Immature natural killer cell (primary cell): Measurements from ENCODE around the gene LZTFL1. TPM values are rescaled to one million over a fixed set of nuclear protein-coding genes. Genes with fewer than 3 reads are reported as not detected.

Experiments
- DNase-seq, 3 donors: peaks; one replicate each; pipeline ENCODE4 v3.0.0; 2022; ENCODE audit warnings: mixed read lengths in 1 of 3
- H3K27ac Mint-ChIP-seq, 6 donors: one replicate each; pipeline ENCODE4 v1.8.0; 2020; ENCODE audit warnings: mixed read lengths in 6 of 6, mild to moderate bottlenecking in 5 of 6, inconsistent platforms in 4 of 6, moderate library complexity in 3 of 6
- H3K27me3 Mint-ChIP-seq, 3 donors: one replicate each; pipeline ENCODE4 v1.8.0; 2020 to 2021; ENCODE audit warnings: low read depth in 3 of 3, mild to moderate bottlenecking in 3 of 3, mixed read lengths in 3 of 3, moderate library complexity in 3 of 3, inconsistent platforms in 1 of 3
- H3K36me3 Mint-ChIP-seq, 3 donors: one replicate each; pipeline ENCODE4 v1.8.0; 2020; ENCODE audit warnings: mixed read lengths in 3 of 3, inconsistent platforms in 2 of 3, mild to moderate bottlenecking in 2 of 3
- H3K4me1 Mint-ChIP-seq, 2 donors: one replicate each; pipeline ENCODE4 v1.8.0; 2020; ENCODE audit warnings: inconsistent platforms in 2 of 2, mild to moderate bottlenecking in 2 of 2, mixed read lengths in 2 of 2, moderate library complexity in 1 of 2
- H3K4me3 Mint-ChIP-seq, 5 donors: one replicate each; pipeline ENCODE4 v1.8.0; 2020; ENCODE audit warnings: mild to moderate bottlenecking in 5 of 5, mixed read lengths in 5 of 5, inconsistent platforms in 3 of 5, moderate library complexity in 3 of 5
- H3K9me3 Mint-ChIP-seq, 6 donors: one replicate each; pipeline ENCODE4 v1.8.0; 2020; ENCODE audit warnings: mild to moderate bottlenecking in 6 of 6, mixed read lengths in 6 of 6, inconsistent platforms in 4 of 6, moderate library complexity in 3 of 6
- polyA plus RNA-seq, 3 donors: library from polyadenylated mRNA; unstranded; fragments of 300-500 nt; fragmentation: Illumina TruSeq; gene quantifications; one replicate each; pipeline ENCODE4 v1.2.3, GENCODE V29; 2021

Gene LZTFL1
- polyA plus RNA-seq, 3 donors from 2014 or later: 4.0 to 15.3 (median 10.5) TPM

- Mint-ChIP-seq H3K36me3 (peaks cover 13 to 47% (median 18%) of the 10 kb centered on the region in 3 donors), H3K4me1 (peaks cover 6 to 10% of the 10 kb centered on the region in 2 donors), H3K9me3 (no peaks in the 10 kb centered on the region), H3K27me3 (peaks cover 0 to 3% (median 2%) of the 10 kb centered on the region in 3 donors), H3K4me3 (no peak overlapping the region), H3K27ac (no peak overlapping the region)
- no peak for DNase-seq
Observed at GRCh38 chr3:45817831-45818522, 23.9 kb downstream of the LZTFL1 start.

GRCh38 chr3:45816544-45816943, 25.4 kb downstream of the LZTFL1 start:
- Mint-ChIP-seq H3K9me3 (no peaks in the 10 kb centered on the region), H3K36me3 (peaks cover 9 to 41% (median 11%) of the 10 kb centered on the region in 3 donors), H3K4me3 (peak overlapping the region in 1 of 5 donors; percentile 2), H3K4me1 (peaks cover 6 to 10% of the 10 kb centered on the region in 2 donors), H3K27me3 (peaks cover 0 to 3% (median 2%) of the 10 kb centered on the region in 3 donors), H3K27ac (no peak overlapping the region)
- no peak for DNase-seq

GRCh38 chr3:45814322-45814721, 27.6 kb downstream of the LZTFL1 start:
- Mint-ChIP-seq H3K27me3 (peaks cover 0 to 3% (median 2%) of the 10 kb centered on the region in 3 donors), H3K36me3 (peaks cover 7 to 32% (median 10%) of the 10 kb centered on the region in 3 donors), H3K9me3 (no peaks in the 10 kb centered on the region)

GRCh38 chr3:45807681-45808540, 34.0 kb downstream of the LZTFL1 start:
- no peak for DNase-seq
- Mint-ChIP-seq H3K27ac (no peak overlapping the region), H3K4me1 (no peaks in the 10 kb centered on the region), H3K9me3 (no peaks in the 10 kb centered on the region), H3K4me3 (no peak overlapping the region), H3K36me3 (peaks cover 21 to 28% (median 21%) of the 10 kb centered on the region in 3 donors), H3K27me3 (peaks cover 0 to 4% (median 3%) of the 10 kb centered on the region in 3 donors)

More at GRCh38 chr3:45814322-45814721, 27.6 kb downstream of the LZTFL1 start:
- H3K4me3 Mint-ChIP-seq: no peak overlapping the region
- H3K27ac Mint-ChIP-seq: no peak overlapping the region
- H3K4me1 Mint-ChIP-seq: peaks cover 6 to 10% of the 10 kb centered on the region in 2 donors
- DNase-seq: no peak

- no peak for DNase-seq
- H3K4me1 Mint-ChIP-seq: no peaks in the 10 kb centered on the region
- no peak overlapping the region for H3K27ac Mint-ChIP-seq
- no peak overlapping the region for H3K4me3 Mint-ChIP-seq
- H3K9me3 Mint-ChIP-seq: no peaks in the 10 kb centered on the region
- H3K27me3 Mint-ChIP-seq: peaks cover 0 to 4% (median 3%) of the 10 kb centered on the region in 3 donors
- H3K36me3 Mint-ChIP-seq: peaks cover 21 to 28% (median 21%) of the 10 kb centered on the region in 3 donors
Observed at GRCh38 chr3:45807133-45807532, 34.8 kb downstream of the LZTFL1 start.

GRCh38 chr3:45806072-45806471, 35.8 kb downstream of the LZTFL1 start:
- H3K27me3 Mint-ChIP-seq: peaks cover 0 to 4% (median 3%) of the 10 kb centered on the region in 3 donors
- H3K27ac Mint-ChIP-seq: no peak overlapping the region
- H3K36me3 Mint-ChIP-seq: peaks cover 15 to 23% (median 16%) of the 10 kb centered on the region in 3 donors
- H3K9me3 Mint-ChIP-seq: no peaks in the 10 kb centered on the region
- no peaks in the 10 kb centered on the region for H3K4me1 Mint-ChIP-seq
- no peak overlapping the region for H3K4me3 Mint-ChIP-seq
- no peak for DNase-seq

GRCh38 chr3:45803252-45803935, 38.5 kb downstream of the LZTFL1 start:
- peaks cover 6 to 11% (median 6%) of the 10 kb centered on the region in 3 donors for H3K27me3 Mint-ChIP-seq
- H3K27ac Mint-ChIP-seq: no peak overlapping the region
- no peak overlapping the region for H3K4me3 Mint-ChIP-seq

GRCh38 chr3:45802146-45802545, 39.8 kb downstream of the LZTFL1 start:
- Mint-ChIP-seq H3K4me3 (no peak overlapping the region), H3K27me3 (peaks cover 6 to 17% (median 8%) of the 10 kb centered on the region in 3 donors), H3K9me3 (no peaks in the 10 kb centered on the region), H3K4me1 (no peaks in the 10 kb centered on the region), H3K36me3 (peaks cover 11 to 17% (median 13%) of the 10 kb centered on the region in 3 donors), H3K27ac (no peak overlapping the region)
- DNase-seq: no peak

More at GRCh38 chr3:45803252-45803935, 38.5 kb downstream of the LZTFL1 start:
- H3K9me3 Mint-ChIP-seq: no peaks in the 10 kb centered on the region
- peaks cover 11 to 17% (median 13%) of the 10 kb centered on the region in 3 donors for H3K36me3 Mint-ChIP-seq
- no peak for DNase-seq
- H3K4me1 Mint-ChIP-seq: no peaks in the 10 kb centered on the region

- H3K4me3 Mint-ChIP-seq: no peak overlapping the region
- no peak overlapping the region for H3K27ac Mint-ChIP-seq
- H3K27me3 Mint-ChIP-seq: peaks cover 8 to 23% (median 15%) of the 10 kb centered on the region in 3 donors
- no peak for DNase-seq
- H3K9me3 Mint-ChIP-seq: no peaks in the 10 kb centered on the region
- peaks cover 2% of the 10 kb centered on the region in 2 donors for H3K4me1 Mint-ChIP-seq
- peaks cover 11 to 17% (median 13%) of the 10 kb centered on the region in 3 donors for H3K36me3 Mint-ChIP-seq
Observed at GRCh38 chr3:45800611-45801010, 41.3 kb downstream of the LZTFL1 start.

GRCh38 chr3:45799586-45799985, 42.3 kb downstream of the LZTFL1 start:
- DNase-seq: no peak
- H3K4me3 Mint-ChIP-seq: no peak overlapping the region
- peaks cover 7 to 8% of the 10 kb centered on the region in 2 donors for H3K4me1 Mint-ChIP-seq
- H3K27ac Mint-ChIP-seq: no peak overlapping the region
- peaks cover 8 to 30% (median 23%) of the 10 kb centered on the region in 3 donors for H3K27me3 Mint-ChIP-seq
- H3K9me3 Mint-ChIP-seq: no peaks in the 10 kb centered on the region
- peaks cover 4 to 10% (median 8%) of the 10 kb centered on the region in 3 donors for H3K36me3 Mint-ChIP-seq

GRCh38 chr3:45798034-45798433, 43.9 kb downstream of the LZTFL1 start:
- peaks cover 7 to 8% of the 10 kb centered on the region in 2 donors for H3K4me1 Mint-ChIP-seq
- peaks cover 13 to 36% (median 23%) of the 10 kb centered on the region in 3 donors for H3K27me3 Mint-ChIP-seq
- DNase-seq: no peak
- peak overlapping the region in 1 of 5 donors; percentile 30 for H3K4me3 Mint-ChIP-seq
- H3K36me3 Mint-ChIP-seq: no peaks in the 10 kb centered on the region
- H3K27ac Mint-ChIP-seq: no peak overlapping the region
- H3K9me3 Mint-ChIP-seq: no peaks in the 10 kb centered on the region

GRCh38 chr3:45796902-45797637, 44.8 kb downstream of the LZTFL1 start:
- Mint-ChIP-seq H3K9me3 (no peaks in the 10 kb centered on the region), H3K36me3 (no peaks in the 10 kb centered on the region), H3K4me1 (peaks cover 7 to 8% of the 10 kb centered on the region in 2 donors), H3K27ac (no peak overlapping the region), H3K4me3 (peak overlapping the region; percentile 31 to 67 (median 40)), H3K27me3 (peaks cover 14 to 36% (median 23%) of the 10 kb centered on the region in 3 donors)
- no peak for DNase-seq
